Activated effector memory CD4-positive, alpha-beta T cell treated with anti-CD3 and anti-CD28 coated beads, Interleukin-2, amount 50 U/mL, for 16 hours (primary cell): ENCODE data around the gene FMNL2.
"Not testable (repeated sequence)": the region's sequence is repeated elsewhere in the genome, so short reads cannot be mapped to it uniquely, and the experiment has no call there.

Source experiments
- DNase-seq: peaks from one replicate; pipeline ENCODE4 v3.0.0-alpha.2; 2020

The FMNL2 gene

GRCh38 chr2:152335016-152335725 lies at the start of gene FMNL2:
TSS of gene FMNL2 (plus strand) at chr2:152335174.
- DNase-seq = peak; percentile 66

DNA sequence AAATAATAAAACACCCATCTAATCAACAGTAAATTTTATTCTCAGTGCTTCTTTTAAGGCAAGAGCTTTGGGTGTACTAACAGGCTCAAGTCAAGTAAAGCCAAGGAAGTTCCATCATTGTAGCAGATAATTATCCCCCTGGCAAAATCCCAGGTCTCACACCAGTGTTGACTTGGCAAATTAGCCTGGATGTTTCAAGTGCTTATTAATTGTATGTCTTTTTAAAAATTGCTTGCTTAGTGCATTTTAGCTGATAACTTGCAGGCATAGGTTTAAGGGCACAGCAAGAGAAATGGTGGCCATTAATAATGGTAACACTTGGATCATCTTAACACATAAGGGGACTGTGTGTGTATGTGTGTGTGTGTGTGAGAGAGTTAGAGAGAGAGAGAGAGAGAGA lies 42.0 kb upstream of the FMNL2 start:
- DNase-seq = no peak

DNA sequence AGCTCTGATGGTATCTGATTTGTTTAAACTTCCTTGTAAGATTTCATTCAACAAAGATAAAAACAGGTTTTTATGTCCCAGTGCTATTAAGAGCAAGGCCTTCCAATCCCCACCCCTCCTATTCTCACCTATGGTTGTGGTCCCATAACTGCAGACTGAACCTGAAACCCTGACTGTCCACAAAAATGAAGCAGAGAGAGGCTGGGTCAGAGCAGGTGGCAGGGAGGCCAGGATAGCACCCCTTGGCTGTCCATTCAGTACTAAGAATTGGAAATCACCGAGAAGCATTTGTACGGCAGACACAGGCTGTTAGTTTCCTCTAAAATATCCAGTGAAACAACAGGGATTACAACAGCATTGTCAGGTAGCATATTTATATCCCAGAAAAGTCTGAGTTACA lies 37.3 kb upstream of the FMNL2 start:
- DNase-seq = no peak

- no peak for DNase-seq
Measured at GRCh38 chr2:152298754-152299153, 36.2 kb upstream of the FMNL2 start.

- no peak for DNase-seq
Measured at GRCh38 chr2:152301131-152301530, 33.8 kb upstream of the FMNL2 start.

DNA sequence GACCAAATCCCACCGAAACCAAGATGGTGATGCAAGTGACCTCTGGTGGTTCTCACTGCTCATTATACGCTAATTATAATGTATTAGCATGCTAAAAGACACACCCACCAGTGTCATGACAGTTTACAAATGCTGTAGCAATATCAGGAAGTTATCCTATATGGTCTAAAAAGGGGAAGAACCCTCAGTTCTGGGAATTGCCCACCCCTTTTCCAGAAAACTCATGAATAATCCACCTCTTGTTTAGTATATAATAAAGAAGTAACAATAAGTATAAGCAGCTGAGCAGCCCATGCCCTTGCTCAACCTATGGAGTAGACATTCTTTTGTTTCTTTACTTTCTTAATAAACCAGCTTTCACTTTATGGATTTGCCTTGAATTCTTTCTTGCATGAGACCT lies 31.0 kb upstream of the FMNL2 start:
- no peak for DNase-seq

- no peak for DNase-seq
Measured at GRCh38 chr2:152304836-152305235, 30.1 kb upstream of the FMNL2 start.

GRCh38 chr2:152307863-152308262 lies 27.1 kb upstream of the FMNL2 start:
- DNase-seq = no peak

GRCh38 chr2:152309352-152310214 lies 25.4 kb upstream of the FMNL2 start:
- no peak for DNase-seq

DNA sequence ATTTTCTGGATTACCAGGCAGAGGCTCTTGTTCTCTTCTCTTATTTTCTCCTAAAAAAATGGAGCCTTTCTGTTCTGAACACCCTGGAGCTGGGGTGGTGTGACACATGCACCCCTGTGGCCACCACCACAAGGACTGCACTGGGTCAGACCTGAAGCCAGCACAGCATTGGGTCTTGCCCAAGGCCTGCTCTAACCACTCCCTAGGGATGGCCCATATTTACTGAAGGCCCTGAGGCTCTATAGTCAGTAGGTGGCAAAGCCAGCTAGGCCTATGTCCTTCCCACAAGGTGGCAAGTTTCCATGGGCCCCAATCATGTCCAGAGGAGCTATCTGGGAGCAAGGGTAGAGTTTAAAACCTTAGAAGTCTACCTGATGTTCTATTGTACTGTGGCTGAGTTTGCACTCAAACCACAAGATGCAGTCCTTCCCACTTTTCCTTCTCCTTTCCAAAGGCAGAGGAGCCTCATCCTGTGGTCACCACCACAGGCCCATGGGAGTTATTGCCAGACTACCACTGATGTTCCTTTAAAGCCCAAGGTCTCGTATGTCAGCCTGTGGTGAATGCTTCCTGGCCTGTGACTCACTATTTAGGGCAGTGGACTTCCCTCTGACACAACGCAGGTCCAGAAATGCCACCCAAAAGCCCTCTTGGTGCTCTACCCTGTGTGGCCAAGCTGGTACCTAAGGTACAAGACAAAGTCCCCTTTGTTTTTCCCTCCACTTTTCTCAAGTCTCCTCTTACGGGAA lies 15.0 kb upstream of the FMNL2 start:
- DNase-seq = no peak

- DNase-seq = no peak
Measured at GRCh38 chr2:152320814-152321213, 14.2 kb upstream of the FMNL2 start.

DNA sequence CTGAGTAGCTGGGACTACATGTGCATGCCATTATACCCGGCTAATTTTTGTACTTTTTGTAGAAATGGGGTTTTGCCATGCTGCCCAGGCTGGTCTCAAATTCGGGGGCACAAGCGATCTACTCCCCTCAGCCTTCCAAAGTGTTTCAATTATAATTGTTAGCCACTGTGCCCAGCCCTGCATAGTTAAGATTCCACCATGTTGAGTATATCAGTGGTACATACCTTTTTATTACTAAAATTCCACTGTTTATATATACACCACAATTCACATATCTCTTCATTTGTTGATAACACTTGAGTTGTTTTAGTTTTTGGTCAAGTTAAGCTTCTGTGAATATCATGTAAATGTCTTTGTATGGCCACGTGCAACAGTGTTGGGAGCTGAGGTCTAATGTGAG lies 12.8 kb upstream of the FMNL2 start:
- DNase-seq = no peak

DNA sequence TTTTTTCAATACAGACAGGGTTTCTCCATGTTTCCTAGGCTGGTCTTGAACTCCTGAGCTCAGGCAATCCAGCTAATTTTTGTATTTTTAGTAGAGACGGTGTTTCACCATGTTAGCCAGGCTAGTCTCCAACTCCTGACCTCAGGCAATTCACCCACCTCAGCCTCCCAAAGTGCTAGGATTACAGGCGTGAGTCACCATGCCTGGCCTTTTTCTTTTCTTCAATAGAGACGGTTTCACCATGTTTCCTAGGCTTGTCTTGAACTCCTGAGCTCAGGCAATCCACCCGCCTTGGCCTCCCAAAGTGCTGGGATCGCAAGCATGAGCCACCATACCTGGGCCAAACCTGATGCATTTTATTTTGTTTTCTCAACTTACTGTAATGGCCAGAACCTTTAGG lies 9.8 kb upstream of the FMNL2 start:
- not testable (repeated sequence) for DNase-seq

GRCh38 chr2:152326710-152327109 lies 8.3 kb upstream of the FMNL2 start:
- DNase-seq = no peak

- DNase-seq = no peak
Measured at GRCh38 chr2:152328013-152328412, 7.0 kb upstream of the FMNL2 start.

DNA sequence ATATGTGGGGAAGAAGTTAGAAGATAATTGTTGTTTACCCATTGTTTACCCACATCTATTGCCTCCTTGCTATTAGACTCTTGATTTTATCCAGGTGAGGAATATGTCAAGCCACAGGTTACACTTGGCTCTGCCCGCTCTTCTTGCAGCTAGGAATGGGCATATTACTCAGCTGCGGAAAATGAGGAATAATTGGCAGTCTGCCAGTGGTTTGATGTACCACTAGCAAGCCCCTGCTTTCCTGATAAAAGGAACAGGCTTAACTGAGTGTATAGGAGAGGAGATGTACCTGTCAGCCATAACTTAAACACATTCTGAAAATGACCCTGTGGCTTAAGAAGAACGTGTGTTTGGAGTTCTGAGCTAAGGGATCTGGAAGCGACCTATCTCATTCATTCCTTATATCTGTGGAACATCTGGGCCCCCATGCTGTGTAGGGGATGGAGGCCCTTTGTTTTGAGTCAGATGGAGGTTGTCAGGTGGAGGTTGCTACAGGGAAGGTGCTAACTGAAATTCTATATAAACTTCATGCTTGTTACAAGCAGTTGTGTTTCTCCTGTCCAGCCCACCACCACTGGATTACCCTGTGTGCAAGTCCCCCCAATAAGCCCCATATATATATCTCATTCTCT lies 4.6 kb upstream of the FMNL2 start:
- no peak for DNase-seq

GRCh38 chr2:152334701-152335015 lies 316 bp upstream of the FMNL2 start:
- DNase-seq = no peak

- DNase-seq = peak; percentile 62
Measured at GRCh38 chr2:152335726-152336118, 748 bp downstream of the FMNL2 start.

DNA sequence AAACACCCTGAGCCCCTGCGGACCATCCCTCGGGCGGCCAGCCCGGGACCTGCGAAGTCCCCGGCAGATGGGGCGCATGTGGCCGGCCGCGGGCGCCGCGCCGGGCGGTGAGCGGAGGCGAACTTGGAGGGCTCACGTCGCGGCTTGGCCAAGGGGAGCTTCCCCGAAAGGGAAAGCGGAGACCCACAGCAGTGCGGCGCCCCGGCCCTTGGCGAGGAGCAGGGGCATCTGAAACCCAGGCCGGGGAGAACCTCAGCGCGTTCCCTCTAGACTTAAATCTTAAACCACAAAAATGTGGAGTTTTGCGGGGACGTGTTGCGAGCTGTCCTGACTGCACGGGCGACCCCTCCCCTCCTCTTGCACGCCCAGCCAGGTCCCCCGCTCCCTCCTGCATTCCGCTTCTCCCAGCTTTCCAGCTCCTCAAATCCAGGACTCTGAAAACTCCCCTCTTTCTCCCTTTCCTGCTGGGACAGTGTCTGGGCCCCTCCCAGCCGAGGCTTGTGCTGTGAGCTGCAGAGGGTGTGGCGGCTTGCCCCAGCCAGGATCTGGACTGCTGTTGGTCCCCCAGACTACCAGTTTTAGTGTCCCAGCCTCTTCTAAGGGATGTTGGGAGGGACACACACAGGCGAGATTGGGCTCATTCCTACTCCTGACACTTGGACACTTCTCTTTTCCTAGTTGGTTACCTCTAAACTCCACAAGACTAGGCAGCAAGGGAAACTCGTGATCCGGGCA lies 1.3 kb downstream of the FMNL2 start:
- DNase-seq = no peak

- no peak for DNase-seq
Measured at GRCh38 chr2:152336854-152337510, 2.0 kb downstream of the FMNL2 start.

- DNase-seq = no peak
Measured at GRCh38 chr2:152337511-152337903, 2.5 kb downstream of the FMNL2 start.
